ENCODE measurements around the gene INSRR. TPM values are rescaled to one million over a fixed set of nuclear protein-coding genes. Genes with fewer than 3 reads are reported as not detected.

INSRR gene
- total and polyA plus RNA-seq, 2 of the 4 experiments (the other 2 are of a cell fraction), result not detected

- intact Hi-C loops (cut with micrococcal nuclease) (no loop called here), in situ Hi-C loops (cut with MboI; ENCODE audit: low sequenced_read_pairs) (no loop called here), dilution Hi-C loops (cut with HindIII; ENCODE audit: low sequenced_read_pairs, unreplicated experiment) (no loop called here)
- no peak overlapping the region for H3K56ac ChIP-seq (ENCODE audit: extremely low read depth, insufficient read depth, low read length)
- no peak overlapping the region for H2BK15ac ChIP-seq (ENCODE audit: low read depth, low read length)
- H3K23ac ChIP-seq (ENCODE audit: low read depth, low read length), result no peak overlapping the region; the same call in 1 of the 2 replicates
- peaks cover 13% of the 10 kb centered on the region; the same call in 1 of the 2 replicates for H3K27me3 ChIP-seq (ENCODE audit: control insufficient read depth, insufficient read depth, low read length)
- no peak overlapping the region for H4K91ac ChIP-seq (ENCODE audit: insufficient read depth, low read depth, low read length)
- peaks cover 19% of the 10 kb centered on the region for H3K36me3 ChIP-seq (ENCODE audit: control insufficient read depth, insufficient read depth, low read length)
- H2AK5ac ChIP-seq (ENCODE audit: low read depth, low read length), result no peak overlapping the region
- no peak overlapping the region for H3K18ac ChIP-seq (ENCODE audit: low read depth, low read length)
- H3K4me2 ChIP-seq (ENCODE audit: low read depth, low read length), result no peak overlapping the region
- no peak overlapping the region for H2BK120ac ChIP-seq (ENCODE audit: low read depth, low read length)
- H3K27ac ChIP-seq (ENCODE audit: insufficient read depth, low read length), result no peak overlapping the region
- H3K14ac ChIP-seq (replicated peaks; ENCODE audit: low read depth, low read length), result no peak overlapping the region
- ATAC-seq (ENCODE audit: low read depth) (no peak), DNase-seq (no peak)
- BruUV-seq (replicated peaks), result no TSS peak
- no peaks in the 10 kb centered on the region for H3K79me1 ChIP-seq (ENCODE audit: low read depth in 1 of 2, low read length in 2 of 2)
- H4K20me1 ChIP-seq (ENCODE audit: insufficient read depth, low read length), result peaks cover 26% of the 10 kb centered on the region; the same call in 1 of the 2 replicates
- H3K4ac ChIP-seq (ENCODE audit: low read depth, low read length), result no peak overlapping the region
- H4K8ac ChIP-seq (ENCODE audit: low read depth in 2 of 2, low read length in 2 of 2), result no peak overlapping the region
- POLR2A ChIA-PET (ENCODE audit: unreplicated experiment), result no interaction called here
- no peak overlapping the region for H3K9ac ChIP-seq (ENCODE audit: low read depth, low read length)
- H3K9me3 ChIP-seq (ENCODE audit: control insufficient read depth, insufficient read depth, low read length), result no peaks in the 10 kb centered on the region
- H3K4me1 ChIP-seq (ENCODE audit: control insufficient read depth, insufficient read depth, low read length), result peaks cover 11% of the 10 kb centered on the region; the same call in 1 of the 2 replicates
- TF ChIP-seq RFX5 (IDR thresholded peaks at IDR 0.05; ENCODE audit: low read depth, low read length) (no peak), CHD1 (IDR thresholded peaks at IDR 0.05; ENCODE audit: low read depth, low read length) (no peak), SMC3 (IDR thresholded peaks at IDR 0.05; ENCODE audit: low read depth, low read length) (no peak), MXI1 (IDR thresholded peaks at IDR 0.05; ENCODE audit: borderline replicate concordance, low read depth, low read length) (no peak), MAFK (IDR thresholded peaks at IDR 0.05; ENCODE audit: low read depth, low read length) (no peak)
- no peak overlapping the region for H2AK9ac ChIP-seq (replicated peaks; ENCODE audit: low read depth, low read length, poor library complexity)
- H2BK20ac ChIP-seq (ENCODE audit: low read depth, low read length), result no peak overlapping the region
- no peak overlapping the region for H2BK5ac ChIP-seq (ENCODE audit: low read depth, low read length, poor library complexity, severe bottlenecking)
- H3K4me3 ChIP-seq (ENCODE audit: insufficient read depth, low read depth, low read length), result no peak overlapping the region
- CTCF ChIA-PET, result no interaction called here
- WGBS, 2 experiments (ENCODE audit: extremely low coverage in 2 of 2, insufficient read length in 1 of 2), result 90% methylated on average over 2 of the region's 3 CpGs; no CpG with 5 or more reads in 1 of the 2 experiments
- no peak overlapping the region for H4K5ac ChIP-seq (ENCODE audit: low read depth, low read length)
- H3K9me1 ChIP-seq (ENCODE audit: insufficient read depth, low read length), result peaks cover 8% of the 10 kb centered on the region; the same call in 1 of the 2 replicates
- no peak overlapping the region for H2AFZ ChIP-seq (replicated peaks; ENCODE audit: low read length, poor library complexity)
Observed at GRCh38 chr1:156804026-156804425, 54.9 kb downstream of the INSRR start.

All from IMR-90 (cell line).